CD1c-positive myeloid dendritic cell (primary cell): ENCODE results near the gene ANXA6.
A peak's percentile ranks its signal among the peaks of the same experiment; 100 is the strongest.

Experiments
- DNase-seq: peaks from one replicate; pipeline ENCODE4 v3.0.0-alpha.2; 2016; ENCODE audit errors: extremely low spot score

The ANXA6 gene

GRCh38 chr5:151130235-151130921 is 27.2 kb downstream of the ANXA6 start:
- DNase-seq: no peak

- no peak for DNase-seq
These were observed 28.8 kb downstream of the ANXA6 start for GRCh38 chr5:151128817-151129216.

GRCh38 chr5:151127926-151128325 is 29.7 kb downstream of the ANXA6 start:
- no peak for DNase-seq

DNA sequence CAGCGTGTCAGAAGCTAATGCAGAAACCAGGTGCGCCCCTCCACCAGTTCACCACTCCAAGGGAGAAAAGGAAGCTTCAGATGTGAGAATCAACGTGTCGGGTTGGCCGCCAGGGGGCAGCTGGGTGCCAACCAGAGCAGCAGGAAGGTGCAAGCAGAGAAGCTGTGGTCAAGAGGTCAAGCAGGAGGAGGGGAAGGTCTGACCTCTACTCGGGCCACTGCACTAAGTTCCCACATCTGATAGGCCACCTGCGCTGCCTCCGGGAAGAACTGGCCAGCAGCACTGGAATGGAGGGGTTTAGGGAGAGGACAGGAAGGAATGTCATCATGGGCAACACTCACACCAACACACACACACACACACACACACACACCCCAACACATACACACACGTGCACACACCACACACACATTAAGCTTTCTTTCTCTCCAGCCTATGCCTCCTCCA is 31.4 kb downstream of the ANXA6 start:
- peak; percentile 79 for DNase-seq

DNA sequence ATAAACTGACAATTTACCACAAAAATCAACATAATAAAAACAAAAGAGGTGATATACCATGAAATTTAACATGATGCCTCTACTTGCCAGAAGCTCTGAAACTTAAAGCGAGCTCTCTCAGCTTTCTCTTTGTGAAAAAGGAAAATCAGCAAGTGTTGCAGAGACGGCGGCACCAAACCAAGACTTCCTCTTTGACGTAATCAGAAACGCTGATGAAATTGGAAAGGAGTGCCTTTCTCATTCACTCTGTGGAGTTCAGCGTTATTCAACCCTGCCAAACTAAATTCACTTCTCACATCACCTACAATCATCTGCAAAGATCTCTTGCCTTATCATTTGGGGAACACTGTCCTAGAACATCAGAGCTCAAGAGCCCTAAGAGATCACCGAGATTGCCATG is 32.2 kb downstream of the ANXA6 start:
- peak; percentile 76 for DNase-seq

DNA sequence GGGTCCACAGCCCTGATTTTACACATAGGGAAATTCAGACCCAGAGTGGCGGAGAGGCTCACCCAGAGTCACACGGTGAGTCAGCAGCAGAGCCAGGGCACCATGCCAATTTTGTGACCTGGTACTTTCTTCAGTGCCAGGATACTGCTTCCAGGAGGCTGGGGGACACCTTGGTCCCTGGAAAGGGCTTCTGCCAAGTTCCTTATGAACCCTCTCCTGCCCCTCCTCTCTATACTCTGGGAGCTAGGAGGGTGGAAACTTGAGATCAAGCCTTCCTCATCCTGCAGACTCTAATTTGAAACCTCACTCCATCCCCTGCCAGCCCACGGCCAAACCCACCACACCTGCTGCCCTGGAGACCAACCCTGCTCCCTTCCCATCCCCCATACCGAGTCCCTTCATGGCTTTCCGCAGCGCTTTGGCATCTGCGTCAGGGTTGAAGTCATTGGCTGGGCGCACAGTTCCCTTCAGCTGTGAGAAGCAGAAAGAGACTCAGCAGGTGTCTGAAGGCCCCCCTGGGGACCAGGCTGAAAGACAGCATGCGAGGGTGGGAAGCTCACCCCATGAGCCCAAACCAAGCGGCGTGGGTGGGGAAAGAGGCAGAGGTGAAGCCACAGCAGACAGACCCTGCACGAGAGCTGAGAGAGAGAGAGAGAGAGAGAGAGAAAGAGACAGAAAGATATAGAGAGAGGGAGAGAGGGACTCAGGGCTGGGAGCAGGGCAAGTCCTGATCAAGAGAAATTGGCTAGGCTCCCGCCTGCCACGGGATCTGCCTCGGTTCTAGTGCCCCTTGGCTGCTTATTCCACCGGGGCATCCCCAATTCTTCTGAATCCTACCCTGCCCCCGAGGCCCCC is 33.5 kb downstream of the ANXA6 start:
- DNase-seq: peak; percentile 30

DNA sequence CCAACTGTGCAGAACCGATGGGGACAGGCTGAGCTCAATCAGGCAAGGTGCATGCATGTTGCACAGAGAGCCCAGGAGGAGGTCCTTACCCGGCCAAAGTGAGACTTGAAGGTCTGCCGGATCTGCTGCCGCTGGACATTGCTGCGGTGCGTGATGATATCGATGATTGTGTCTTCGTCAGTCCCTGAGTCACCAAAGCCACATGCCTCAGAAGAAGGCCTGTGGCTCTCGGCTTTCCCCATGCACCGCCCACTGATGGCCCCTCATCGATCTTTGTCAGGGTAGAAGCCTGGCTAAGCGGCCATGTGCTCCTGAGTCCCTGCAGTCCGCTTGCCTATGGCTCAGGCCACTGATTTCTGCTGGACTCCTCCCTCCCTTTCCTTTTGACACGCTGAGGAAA is 34.8 kb downstream of the ANXA6 start:
- no peak for DNase-seq

DNA sequence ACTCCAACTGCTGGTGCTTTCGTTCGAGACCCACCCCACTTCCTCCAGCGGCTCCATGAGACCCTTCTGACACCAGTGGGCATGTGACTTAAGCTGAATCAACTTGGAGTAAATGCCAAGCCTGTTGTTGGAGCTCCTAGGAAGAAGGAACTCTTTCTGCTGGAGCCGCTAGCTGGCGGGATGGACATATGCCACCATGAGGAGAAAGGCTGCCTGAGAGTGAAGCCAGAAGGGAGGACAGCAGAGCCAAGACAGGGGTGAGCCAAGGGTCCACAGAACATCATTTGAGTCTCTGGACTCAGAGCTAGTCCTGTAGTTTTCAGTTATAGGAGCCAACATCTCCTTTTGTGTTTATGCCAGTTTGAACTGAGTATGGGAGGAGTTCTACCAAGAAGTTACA is 35.9 kb downstream of the ANXA6 start:
- DNase-seq: no peak

DNA sequence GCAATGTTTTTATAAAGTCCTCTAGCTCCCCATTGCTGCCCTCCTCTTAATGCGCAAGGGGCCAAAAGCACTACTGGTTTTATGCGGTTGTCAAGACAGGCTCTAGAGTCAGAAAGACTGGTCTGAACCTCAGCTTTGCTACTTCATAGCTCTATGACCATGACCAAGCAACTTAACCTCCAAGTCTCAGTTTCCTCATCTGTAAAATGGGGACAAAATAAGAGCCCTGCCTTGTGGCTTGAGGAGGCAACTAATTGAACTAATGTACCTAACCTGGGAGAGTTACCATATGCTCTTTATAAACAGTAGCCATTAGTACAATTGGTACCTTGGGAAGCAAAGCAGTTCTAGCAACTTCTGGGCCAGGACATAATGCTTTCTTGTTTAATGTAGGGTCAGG is 36.5 kb downstream of the ANXA6 start:
- DNase-seq: no peak

GRCh38 chr5:151118913-151119575 is 38.5 kb downstream of the ANXA6 start:
- DNase-seq: no peak

GRCh38 chr5:151115272-151115905 is 42.2 kb downstream of the ANXA6 start:
- peak; percentile 79 for DNase-seq

- DNase-seq: peak; percentile 18
These were observed 43.9 kb downstream of the ANXA6 start for GRCh38 chr5:151113651-151114050.

DNA sequence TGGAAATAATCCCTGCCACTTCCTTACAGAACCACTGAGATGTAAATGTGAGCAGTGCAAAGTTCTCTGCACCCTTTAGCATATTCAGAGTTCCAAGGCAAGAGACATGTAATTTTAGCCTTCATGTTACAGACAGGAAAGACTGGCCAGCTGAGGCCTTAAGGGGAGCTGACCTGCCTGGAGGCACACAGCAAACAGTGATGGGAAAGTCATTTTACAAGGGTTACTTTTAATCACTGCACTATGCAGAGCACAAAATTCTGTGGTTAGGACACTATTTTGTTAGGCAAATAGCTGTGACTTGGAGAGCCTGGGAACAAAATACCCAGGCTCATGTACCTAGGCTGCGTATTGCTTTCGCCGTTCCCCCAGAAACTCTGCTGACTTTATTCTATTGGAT is 46.6 kb downstream of the ANXA6 start:
- DNase-seq: no peak

GRCh38 chr5:151110122-151110681 is 47.4 kb downstream of the ANXA6 start:
- DNase-seq: no peak

GRCh38 chr5:151108566-151108965 is 49.0 kb downstream of the ANXA6 start:
- DNase-seq: no peak

GRCh38 chr5:151107738-151108520 is 49.6 kb downstream of the ANXA6 start:
- DNase-seq: no peak

DNA sequence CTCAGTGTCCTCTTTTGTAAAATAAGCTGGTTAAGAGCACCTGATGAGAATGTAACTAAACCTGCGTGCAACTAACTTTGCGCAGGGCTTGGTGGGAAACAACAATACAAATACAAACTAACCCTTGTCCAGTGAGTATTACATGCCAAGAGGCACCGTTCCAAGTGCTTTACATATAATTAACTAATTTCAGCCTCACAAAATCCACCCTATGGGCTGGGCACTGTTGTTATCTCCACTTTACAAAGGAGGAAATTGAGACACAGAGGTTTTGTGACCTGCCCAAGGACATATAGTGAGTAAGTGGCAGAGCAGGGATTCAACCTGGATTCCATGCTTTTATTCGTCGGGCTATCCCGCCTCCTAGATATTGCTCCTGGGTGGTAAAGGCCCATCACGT is 50.5 kb downstream of the ANXA6 start:
- DNase-seq: no peak

GRCh38 chr5:151106509-151106908 is 51.1 kb downstream of the ANXA6 start:
- DNase-seq: no peak

GRCh38 chr5:151106043-151106442 is 51.5 kb downstream of the ANXA6 start:
- DNase-seq: no peak

DNA sequence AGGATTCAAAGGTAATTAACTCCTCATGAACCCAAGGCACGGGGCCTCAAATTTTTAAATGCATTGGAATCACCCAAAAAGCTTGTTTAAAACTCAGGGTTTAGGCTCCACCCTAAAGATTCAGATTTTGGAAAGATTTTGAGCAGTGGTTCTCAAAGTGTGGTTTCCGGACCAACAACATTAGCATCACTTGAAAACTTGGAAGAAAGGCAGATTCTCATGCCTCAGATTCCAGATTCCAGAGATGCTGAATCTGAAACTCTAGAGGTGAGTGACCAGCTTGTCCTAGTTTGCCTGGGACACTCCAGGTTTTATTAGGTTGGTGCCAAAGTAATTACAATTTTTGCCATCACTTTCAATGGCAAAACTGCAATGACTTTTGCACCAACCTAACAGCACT is 52.0 kb downstream of the ANXA6 start:
- no peak for DNase-seq

- DNase-seq: no peak
These were observed 52.8 kb downstream of the ANXA6 start for GRCh38 chr5:151104795-151105194.
